GM19023 (cell line): ENCODE data around the gene TPD52L2.
"Not testable (repeated sequence)": the region's sequence is repeated elsewhere in the genome, so short reads cannot be mapped to it uniquely, and the experiment has no call there.

Source experiments
- ATAC-seq: cut with Tn5 transposase; IDR thresholded peaks from one replicate; pipeline ENCODE4 v1.9.1; 2021; ENCODE audit warnings: mild to moderate bottlenecking, moderate library complexity; ENCODE audit not compliant: unreplicated experiment

TPD52L2 gene

DNA sequence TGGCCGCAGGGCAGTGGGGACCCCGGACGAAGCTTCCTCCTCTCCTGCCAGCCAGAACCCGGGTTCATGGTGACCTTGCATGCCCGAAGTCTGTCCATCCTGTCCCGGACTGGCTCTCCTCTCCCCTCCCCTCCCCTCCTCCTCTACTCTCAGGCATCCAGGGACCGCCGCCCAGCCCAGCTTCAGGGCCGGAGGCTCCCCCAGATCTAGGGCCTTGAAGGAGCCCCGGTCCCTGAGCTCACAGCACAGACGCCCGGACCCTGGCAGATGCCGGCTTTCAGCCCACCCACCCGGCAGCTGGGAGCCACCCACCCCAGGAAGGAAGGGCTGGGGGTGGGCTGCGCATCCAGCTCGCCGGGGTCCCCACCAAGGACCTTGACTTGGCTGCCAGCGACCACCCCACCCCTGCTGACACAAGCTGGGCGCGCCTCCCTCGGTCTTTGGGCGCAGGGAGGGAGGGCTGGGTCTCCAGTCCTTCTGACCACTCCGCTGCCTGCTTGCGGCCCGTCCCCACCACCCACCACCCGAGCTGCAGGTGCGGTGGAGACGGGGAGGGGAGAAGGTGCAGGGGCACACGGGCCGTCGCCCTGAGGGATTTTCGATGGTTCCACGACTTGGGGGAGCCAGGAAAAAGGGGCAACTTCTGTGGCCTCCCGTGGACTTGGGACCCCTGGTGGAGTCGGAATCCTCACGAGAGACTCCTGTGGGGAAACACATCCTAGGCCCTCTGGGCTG is 9.5 kb upstream of the TPD52L2 start:
- ATAC-seq: no peak

DNA sequence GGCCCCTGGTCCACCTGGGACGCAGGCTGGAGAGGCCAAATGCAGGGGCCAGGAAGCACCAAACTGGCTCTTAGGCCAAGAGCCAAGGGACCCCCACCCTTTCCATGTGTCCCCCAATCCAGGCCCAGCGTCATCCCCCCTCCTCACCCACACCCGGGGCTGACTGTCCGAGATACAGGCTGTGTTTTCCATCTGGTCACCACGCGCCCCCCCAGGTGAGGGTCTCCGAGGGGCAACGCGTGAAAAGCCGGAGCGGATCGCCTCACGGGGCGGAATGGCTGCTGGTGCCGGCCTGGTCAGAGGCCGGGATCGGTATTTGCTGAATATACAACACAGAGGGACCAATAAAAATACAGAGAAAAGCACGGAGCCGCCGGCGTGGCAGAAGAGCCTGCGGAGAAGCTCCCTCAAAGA is 9.0 kb upstream of the TPD52L2 start:
- no peak for ATAC-seq

DNA sequence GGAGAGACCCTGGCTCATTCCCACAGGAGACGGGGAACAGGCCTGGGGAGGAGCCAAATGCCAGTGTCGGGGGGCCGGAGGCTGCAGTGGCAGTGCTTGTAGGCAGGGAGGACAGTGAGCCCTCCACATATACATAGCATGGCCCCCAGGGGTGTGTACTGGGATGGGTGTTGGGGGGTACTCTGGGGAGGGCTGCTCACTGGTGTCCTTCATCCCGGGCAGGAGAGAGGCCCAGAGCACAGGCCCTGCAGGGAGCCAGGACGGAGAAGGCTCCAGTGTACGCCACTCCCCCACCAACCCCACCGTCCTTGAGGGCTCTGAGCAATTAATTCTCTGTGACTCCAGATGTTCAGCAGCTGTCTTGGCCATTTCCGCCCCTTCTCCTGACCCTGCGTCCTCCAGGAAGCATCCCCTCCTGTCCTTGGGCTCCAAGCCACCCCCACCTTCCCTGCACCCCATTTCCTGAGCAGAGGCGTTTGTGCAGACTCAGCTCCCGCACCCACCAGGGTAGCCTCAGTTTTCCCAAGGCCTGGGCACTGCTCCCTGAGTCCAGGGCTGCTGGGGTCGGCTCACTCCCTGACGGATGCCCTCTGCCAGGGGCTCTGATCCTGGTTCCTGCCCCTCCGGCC is 7.2 kb upstream of the TPD52L2 start:
- ATAC-seq: no peak

DNA sequence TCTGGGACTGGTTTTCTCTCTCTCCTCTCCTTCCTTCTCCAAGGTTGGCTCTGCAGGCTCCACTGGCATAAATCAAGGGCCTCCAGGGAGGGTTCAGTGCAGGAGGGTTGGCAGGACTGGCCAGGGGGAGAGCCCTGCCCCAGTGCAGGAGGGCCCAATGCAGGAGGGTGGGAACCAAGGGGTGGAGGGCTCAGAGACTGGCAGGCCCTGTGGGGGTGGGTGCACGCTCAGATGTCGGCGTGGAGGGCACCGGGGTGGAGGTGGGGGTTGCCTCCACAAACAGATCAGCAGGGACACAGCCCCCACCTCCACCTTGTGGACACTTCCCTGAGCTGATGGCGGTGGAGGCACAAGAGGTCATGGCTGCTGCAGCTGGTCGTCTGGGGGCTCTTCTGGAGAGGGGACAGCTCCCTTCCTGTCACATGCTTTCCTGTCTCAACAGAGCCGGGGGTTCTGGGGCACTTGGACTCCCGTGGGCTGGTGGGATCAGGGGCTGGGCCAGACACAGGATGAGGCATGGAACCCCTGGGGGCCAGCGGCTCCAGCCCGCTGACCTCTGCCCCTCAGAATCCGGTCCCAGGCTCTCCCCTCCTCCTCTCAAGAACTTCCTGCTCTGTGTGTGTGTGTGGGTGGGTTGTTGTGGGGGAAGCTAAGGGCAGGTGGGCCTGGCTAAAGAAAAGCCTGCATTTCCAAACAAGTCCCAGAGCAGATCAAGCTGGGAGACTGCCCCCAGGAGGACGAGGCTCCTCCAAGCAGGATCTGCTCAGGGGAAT is 6.5 kb upstream of the TPD52L2 start:
- ATAC-seq: no peak

DNA sequence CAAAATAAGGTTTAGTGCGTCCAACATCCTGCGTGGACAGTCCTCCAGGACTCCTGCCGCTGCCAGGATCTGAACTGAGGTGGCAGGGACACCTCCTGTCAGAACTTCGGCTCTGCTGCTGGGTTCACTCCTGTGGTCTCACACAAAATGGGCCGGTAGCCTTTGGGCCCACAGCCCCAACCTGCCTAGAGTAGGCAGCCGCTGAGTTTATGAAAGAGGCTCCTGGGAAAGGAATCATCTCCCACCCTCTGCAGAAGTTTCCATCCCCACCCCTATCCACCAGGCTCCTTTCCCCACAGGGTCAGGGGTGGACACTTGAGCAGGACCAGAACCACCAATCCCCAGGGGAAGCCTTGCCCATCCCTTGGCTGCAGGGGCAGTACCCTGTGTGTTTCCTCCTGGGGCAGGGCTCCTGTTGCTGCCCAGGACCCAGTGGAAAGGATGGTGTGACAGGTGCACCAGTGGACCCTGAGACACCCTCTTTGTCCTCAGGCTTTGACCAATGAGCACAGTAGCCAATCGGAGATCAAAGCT is 5.8 kb upstream of the TPD52L2 start:
- no peak for ATAC-seq

DNA sequence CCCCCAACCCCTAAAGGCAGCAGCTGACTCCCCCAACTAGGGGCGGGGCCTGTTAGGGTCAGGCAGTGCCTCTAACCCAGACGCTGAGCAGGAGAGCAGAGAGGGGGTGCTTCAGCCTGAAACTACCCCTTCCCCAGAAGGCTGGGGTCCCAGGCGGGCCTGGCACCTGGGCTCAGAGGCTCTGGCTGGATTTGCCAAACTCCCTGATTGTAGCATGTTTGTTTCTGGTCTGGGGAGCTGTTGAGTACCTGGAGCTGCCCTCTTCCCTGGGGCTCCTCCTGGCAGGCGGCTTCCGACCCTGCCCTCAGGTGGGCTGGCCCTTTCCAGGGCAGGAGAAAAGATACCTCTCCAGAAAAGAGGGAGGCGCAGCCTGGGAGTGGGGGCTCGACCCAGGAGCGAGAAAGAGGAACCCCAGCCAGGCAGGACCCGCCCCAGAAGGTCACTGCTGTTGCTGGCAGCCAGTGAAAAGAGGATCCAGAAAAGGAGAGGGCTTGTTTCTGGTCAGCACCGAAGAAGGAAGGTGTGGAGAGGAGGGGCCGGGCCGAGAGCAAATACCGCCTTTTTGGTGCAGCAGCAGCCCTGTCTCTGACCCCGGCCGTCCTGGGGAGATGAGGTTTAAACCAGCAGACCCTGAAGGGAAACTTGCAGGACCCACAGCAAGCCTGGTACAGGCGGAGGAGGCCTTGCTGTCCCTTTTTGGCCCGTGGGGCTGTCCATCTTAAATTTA is 4.6 kb upstream of the TPD52L2 start:
- ATAC-seq: no peak

- ATAC-seq: no peak
Observed at GRCh38 chr20:63861365-63861934, 3.6 kb upstream of the TPD52L2 start, which contains the start of gene ABHD16B. Gene ABHD16B, plus strand, starts transcription at chr20:63861498. Its CDS starts 43 bp downstream, at chr20:63861541.

GRCh38 chr20:63861981-63862901 is 2.8 kb upstream of the TPD52L2 start:
- no peak for ATAC-seq

DNA sequence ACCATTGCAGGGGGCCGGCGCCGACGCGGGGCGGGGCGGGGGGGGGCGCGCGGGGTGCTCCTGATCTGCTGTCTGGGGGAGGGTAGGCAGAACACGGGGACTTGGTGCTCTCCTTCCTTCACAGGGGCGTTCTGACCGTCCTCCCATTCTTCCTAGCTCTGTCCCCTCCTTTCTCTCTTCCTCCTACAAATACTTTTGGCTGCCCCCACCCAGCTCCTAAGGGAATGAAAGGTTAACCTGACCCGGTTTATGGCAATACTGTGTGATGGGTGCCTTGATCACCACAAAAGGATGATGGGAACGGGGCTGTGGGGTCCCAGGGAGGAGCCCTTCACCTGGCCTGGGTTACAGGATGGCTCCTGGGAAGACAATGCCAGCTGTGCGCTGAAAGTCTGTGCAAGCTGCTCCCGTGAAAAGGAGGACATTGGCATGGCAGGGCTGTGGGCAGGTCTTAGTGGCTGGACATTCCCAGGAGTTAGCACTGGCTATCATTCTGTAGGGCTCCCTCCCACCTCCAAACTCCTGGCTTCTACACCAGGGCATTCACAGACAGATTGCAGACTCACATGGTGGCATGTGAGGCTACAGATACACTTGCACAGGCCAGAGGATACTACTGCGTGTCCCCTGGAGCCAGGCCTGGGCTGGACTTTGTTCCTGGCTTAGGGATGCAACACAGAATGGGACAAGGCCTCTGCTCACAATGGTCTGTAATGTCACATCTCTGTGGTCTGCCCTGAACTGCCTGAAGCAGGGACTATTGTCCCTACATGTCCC is 1.9 kb upstream of the TPD52L2 start:
- ATAC-seq: no peak

DNA sequence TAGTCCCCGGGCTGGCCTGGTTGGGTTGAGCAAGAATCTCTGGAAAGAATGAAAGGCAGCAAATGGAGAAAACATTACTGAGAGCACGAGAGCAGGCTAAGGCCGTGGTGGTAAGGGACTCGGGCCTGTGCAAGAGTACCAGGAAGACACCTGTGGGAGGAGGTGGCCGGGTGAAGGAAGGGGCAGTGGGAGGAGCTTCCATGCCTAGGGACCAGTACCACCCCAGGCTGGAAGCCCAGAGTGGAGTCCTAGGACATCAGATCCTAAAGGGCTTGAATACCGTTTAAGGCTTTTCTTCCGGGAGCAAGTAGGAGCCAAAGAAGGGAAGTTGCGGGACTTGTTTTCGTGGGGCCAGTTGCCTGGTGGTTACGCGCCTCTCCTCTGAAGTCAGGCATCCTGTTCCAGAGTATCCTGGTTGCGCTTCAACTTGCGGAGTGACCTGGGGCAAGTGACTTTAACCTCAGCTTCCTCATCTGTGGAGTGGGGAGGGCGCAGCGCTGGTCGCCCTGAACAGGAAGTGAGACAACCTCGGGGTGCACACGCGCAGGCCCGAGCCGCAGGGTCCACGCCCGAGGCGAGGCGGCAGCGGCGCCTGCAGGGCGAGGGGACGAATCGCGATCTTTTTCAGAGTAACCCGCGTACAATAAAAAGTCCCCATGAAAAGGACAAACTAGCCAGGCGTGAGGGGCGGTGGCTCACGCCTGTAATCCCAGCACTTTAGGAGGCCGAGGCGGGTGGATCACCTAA is 1.1 kb upstream of the TPD52L2 start:
- ATAC-seq: peak; percentile 65

- no peak for ATAC-seq
Observed at GRCh38 chr20:63864545-63864977, 509 bp upstream of the TPD52L2 start.

GRCh38 chr20:63867042-63867441 is 2.0 kb downstream of the TPD52L2 start:
- ATAC-seq: not testable (repeated sequence)

- ATAC-seq: no peak
Observed at GRCh38 chr20:63868264-63868663, 3.2 kb downstream of the TPD52L2 start.

DNA sequence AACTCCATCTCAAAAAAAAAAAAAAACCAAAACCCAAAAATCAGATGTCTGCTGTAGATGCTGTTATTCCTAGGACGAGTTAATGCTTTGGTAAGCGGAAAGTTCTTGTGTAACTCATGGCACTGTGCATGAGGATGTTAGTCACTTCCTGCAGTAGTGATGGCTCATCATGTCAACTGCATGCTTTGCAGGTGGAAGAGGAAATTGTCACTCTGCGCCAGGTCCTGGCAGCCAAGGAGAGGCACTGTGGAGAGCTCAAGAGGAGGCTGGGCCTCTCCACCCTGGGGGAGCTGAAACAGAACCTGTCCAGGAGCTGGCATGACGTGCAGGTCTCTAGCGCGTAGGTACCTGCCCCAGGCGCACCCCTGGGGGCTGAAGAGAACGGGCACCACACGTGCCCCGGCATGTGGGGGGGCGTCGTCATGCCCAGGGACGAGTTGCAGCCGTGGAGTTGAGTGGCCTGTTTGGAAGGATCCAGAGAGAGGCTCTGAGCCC is 8.5 kb downstream of the TPD52L2 start:
- ATAC-seq: no peak

DNA sequence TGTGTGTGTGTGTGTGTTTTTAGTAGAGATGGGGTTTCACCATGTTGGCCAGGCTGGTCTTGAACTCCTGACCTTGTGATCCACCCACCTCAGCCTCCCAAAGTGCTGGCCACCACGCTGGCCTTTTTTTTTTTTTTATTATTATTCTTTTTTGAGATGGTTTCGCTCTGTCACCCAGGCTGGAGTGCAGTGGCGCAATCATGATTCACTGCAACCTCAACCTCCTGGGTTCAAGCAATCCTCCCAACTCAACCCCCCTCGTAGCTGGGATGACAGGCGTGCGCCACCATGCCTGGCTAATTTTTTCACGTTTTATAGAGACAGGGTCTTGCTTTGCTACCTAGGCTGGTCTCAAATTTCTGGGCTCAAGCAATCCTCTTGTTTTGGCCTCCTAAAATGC is 9.2 kb downstream of the TPD52L2 start:
- ATAC-seq: not testable (repeated sequence)

- no peak for ATAC-seq
Observed at GRCh38 chr20:63876489-63877036, 11.5 kb downstream of the TPD52L2 start.

DNA sequence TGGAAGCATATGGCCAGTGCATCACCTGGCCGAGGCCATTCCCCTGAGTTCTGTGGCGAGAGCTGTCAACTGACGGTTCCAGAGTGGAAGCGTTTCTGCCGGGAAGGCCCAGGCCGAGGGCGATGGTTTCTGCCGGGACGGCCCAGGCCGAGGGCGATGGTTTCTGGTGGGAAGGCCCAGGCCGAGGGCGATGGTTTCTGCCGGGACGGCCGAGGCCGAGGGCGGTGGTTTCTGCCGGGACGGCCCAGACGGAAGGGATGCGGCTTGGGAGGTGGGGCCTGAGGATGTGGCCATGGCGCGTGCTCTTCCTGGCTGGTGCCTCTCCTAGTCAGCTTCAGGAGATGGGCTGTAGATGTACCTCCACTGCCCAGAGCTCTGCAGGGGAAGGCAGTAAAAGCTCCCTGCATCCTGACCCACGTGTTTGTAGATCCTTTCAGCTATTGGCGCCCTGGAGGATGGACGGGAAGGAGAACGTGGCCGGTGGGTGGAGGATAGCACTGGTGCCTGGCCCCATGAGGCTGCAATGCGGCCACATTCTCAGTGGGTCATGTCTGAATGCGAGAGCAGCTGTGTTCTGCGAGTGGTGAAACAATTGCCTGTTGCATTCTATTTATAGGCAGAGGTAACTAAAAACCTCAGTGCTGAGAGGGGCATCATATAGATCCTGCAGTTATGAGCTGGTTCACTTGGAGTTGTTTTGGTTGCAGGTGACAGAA is 12.8 kb downstream of the TPD52L2 start:
- ATAC-seq: no peak
